Aorta (tissue), 5 donors: ENCODE measurements around the gene TFPI2. TPM values are rescaled to one million over a fixed set of nuclear protein-coding genes. Genes with fewer than 3 reads are reported as not detected.
"Not testable (repeated sequence)": the region's sequence is repeated elsewhere in the genome, so short reads cannot be mapped to it uniquely, and the experiment has no call there.

Experiments
- ATAC-seq: fragments of 200-7000 bp; cut with Tn5 transposase; one replicate; pipeline ENCODE4 v1.9.1; 2022; ENCODE audit warnings: moderate library complexity; ENCODE audit not compliant: low FRiP score
- DNase-seq, 2 donors: peaks; one replicate each; pipeline ENCODE4 v3.0.0-alpha.2; 2020
- H3K27ac ChIP-seq, 2 donors: one replicate each; pipeline ENCODE4 v1.5.1; 2013; ENCODE audit warnings: low read length in 2 of 2, mild to moderate bottlenecking in 2 of 2, moderate library complexity in 2 of 2, control low read depth in 1 of 2, inconsistent platforms in 1 of 2, low read depth in 1 of 2
- H3K27me3 ChIP-seq, 2 donors: one replicate each; pipeline ENCODE4 v1.6.1; 2013; ENCODE audit warnings: control low read depth in 1 of 2, low read length in 1 of 2, mild to moderate bottlenecking in 1 of 2, moderate library complexity in 1 of 2; ENCODE audit not compliant: insufficient read depth in 2 of 2, control insufficient read depth in 1 of 2
- H3K36me3 ChIP-seq, 2 donors: one replicate each; pipeline ENCODE4 v1.6.1; 2013; ENCODE audit warnings: control low read depth in 1 of 2, low read length in 1 of 2, mild to moderate bottlenecking in 1 of 2; ENCODE audit not compliant: insufficient read depth in 2 of 2, control insufficient read depth in 1 of 2
- H3K4me1 ChIP-seq, 2 donors: one replicate each; pipeline ENCODE4 v1.6.1; 2013; ENCODE audit warnings: low read length in 2 of 2, control low read depth in 1 of 2, mild to moderate bottlenecking in 1 of 2, moderate library complexity in 1 of 2; ENCODE audit not compliant: insufficient read depth in 2 of 2, control insufficient read depth in 1 of 2
- H3K4me3 ChIP-seq, 2 donors: one replicate each; pipeline ENCODE4 v1.5.1; 2013; ENCODE audit warnings: low read length in 2 of 2, control low read depth in 1 of 2, mild to moderate bottlenecking in 1 of 2
- H3K9me3 ChIP-seq: one replicate; pipeline ENCODE4 v1.6.1; 2013; ENCODE audit warnings: mild to moderate bottlenecking, low read length; ENCODE audit not compliant: control insufficient read depth
- WGBS, 2 donors: extraction: QIAGEN DNeasy Blood & Tissue Kit; methylation state at CpG; one replicate each; pipeline ENCODE4 v1.1.7; 2013; 5-methylcytosine and 5-hydroxymethylcytosine counted together
- intact Hi-C, 2 donors: fragments of 100-400 bp; cut with DNase I; formaldehyde crosslinking; loops; one replicate each; pipeline versions ENCODE4 v1.14.2 to v1.15.0; 2022
- polyA plus RNA-seq, 2 donors: library from polyadenylated mRNA; stranded (reverse); fragments of 200-250 nt; gene quantifications; one replicate each; pipeline ENCODE4 v1.2.3, GENCODE V29; 2013
- total RNA-seq, 2 donors: library from RNA; stranded (reverse); fragmentation: NEBNext Ultra II Directional; extraction: Animal tissue kit (Norgen Biotek cat#: 25700); gene quantifications; one replicate each; pipeline ENCODE4 v1.2.1, GENCODE V29; 2021
- donor health status: healthy with polysubstance abuse.
- donor health status: Bipolar disorder and iron deficiency.
- donor health status: DM: no; HTN: no; CAD: no.
- donor health status: DM: no; HTN: no; CAD: no.
- donor health status: DM: yes; HTN: yes; CAD: no.

TFPI2 gene
- total and polyA plus RNA-seq, 4 donors: 5.8 to 41.2 (median 11.2) TPM

GRCh38 chr7:93923296-93923695 is 32.7 kb upstream of the TFPI2 start:
- Histone ChIP-seq H3K36me3 (no peaks in the 10 kb centered on the region), H3K9me3 (no peaks in the 10 kb centered on the region), H3K4me1 (peaks cover 4 to 7% of the 10 kb centered on the region in 2 donors), H3K4me3 (peak overlapping the region in 1 of 2 donors; percentile 36), H3K27me3 (no peaks in the 10 kb centered on the region), H3K27ac (no peak overlapping the region)
- DNase-seq (no peak), ATAC-seq (no peak)
- intact Hi-C loops: loop anchor here in 1 of 2 donors (5.0 kb wide), 1 partner anchor 79 kb away; the partner anchor contains the start of gene BET1
- WGBS, 2 donors: 56 to 58% methylated on average over 6 of the region's 6 CpGs

- no peaks in the 10 kb centered on the region for H3K27me3 ChIP-seq
- H3K4me1 ChIP-seq: peaks cover 2% of the 10 kb centered on the region in 2 donors
- peak; percentile 88 to 92 for DNase-seq
- 2% methylated on average over 38 to 39 of the region's 39 CpGs for WGBS, 2 donors
- no peaks in the 10 kb centered on the region for H3K36me3 ChIP-seq
- no peaks in the 10 kb centered on the region for H3K9me3 ChIP-seq
- intact Hi-C loops: loop anchor here in 1 of 2 donors (5.0 kb wide), 1 partner anchor 80 kb away; the partner anchor contains the start of gene BET1
- H3K4me3 ChIP-seq: peak within 1 kb of the TSS; percentile 82 to 88
- H3K27ac ChIP-seq: peak within 1 kb of the TSS; percentile 68 to 91
- peak; percentile 94 for ATAC-seq
Measured at GRCh38 chr7:93921607-93922566, 31.3 kb upstream of the TFPI2 start, which contains the start of gene GNG11. GNG11 (plus strand) TSS chr7:93921735; CDS start chr7:93922138, 403 bp downstream.

- no peak for ATAC-seq
- intact Hi-C loops: loop anchor here in 1 of 2 donors (5.0 kb wide), 1 partner anchor 81 kb away; the partner anchor contains the start of gene BET1
- peak overlapping the region in 1 of 2 donors; percentile 49 for H3K27ac ChIP-seq
Measured at GRCh38 chr7:93921186-93921585, 30.6 kb upstream of the TFPI2 start.

GRCh38 chr7:93920496-93921182 is 30.1 kb upstream of the TFPI2 start:
- Histone ChIP-seq H3K4me1 (peaks cover 2% of the 10 kb centered on the region in 2 donors), H3K27ac (no peak overlapping the region), H3K9me3 (no peaks in the 10 kb centered on the region), H3K27me3 (no peaks in the 10 kb centered on the region), H3K36me3 (no peaks in the 10 kb centered on the region), H3K4me3 (no peak overlapping the region)
- 88 to 89% methylated on average over 6 of the region's 6 CpGs for WGBS, 2 donors
- DNase-seq (no peak), ATAC-seq (no peak)
- intact Hi-C loops: loop anchor here in 1 of 2 donors (5.0 kb wide), 1 partner anchor 82 kb away; the partner anchor contains the start of gene BET1

More at GRCh38 chr7:93921186-93921585, 30.6 kb upstream of the TFPI2 start:
- Histone ChIP-seq H3K4me1 (peaks cover 2% of the 10 kb centered on the region in 2 donors), H3K4me3 (peak overlapping the region; percentile 82 to 88), H3K9me3 (no peaks in the 10 kb centered on the region), H3K27me3 (no peaks in the 10 kb centered on the region), H3K36me3 (no peaks in the 10 kb centered on the region)
- 70 to 71% methylated on average over 8 of the region's 8 CpGs for WGBS, 2 donors
- no peak for DNase-seq

- intact Hi-C loops, H3K27ac ChIP-seq, H3K4me3 ChIP-seq, H3K36me3 ChIP-seq, H3K4me1 ChIP-seq, DNase-seq, H3K9me3 ChIP-seq, ATAC-seq, H3K27me3 ChIP-seq: not testable (repeated sequence)
- 75 to 86% methylated on average over 4 of the region's 4 CpGs for WGBS, 2 donors
Measured at GRCh38 chr7:93916315-93916714, 25.8 kb upstream of the TFPI2 start.

- H3K36me3 ChIP-seq, H3K27me3 ChIP-seq, DNase-seq, H3K4me1 ChIP-seq, ATAC-seq, H3K27ac ChIP-seq, H3K9me3 ChIP-seq, H3K4me3 ChIP-seq, intact Hi-C loops: not testable (repeated sequence)
Measured at GRCh38 chr7:93915888-93916287, 25.3 kb upstream of the TFPI2 start.

GRCh38 chr7:93915206-93915842 is 24.8 kb upstream of the TFPI2 start:
- ATAC-seq: peak; percentile 41
- H3K4me1 ChIP-seq, H3K4me3 ChIP-seq, intact Hi-C loops, H3K27me3 ChIP-seq, H3K27ac ChIP-seq, DNase-seq, H3K9me3 ChIP-seq, H3K36me3 ChIP-seq: not testable (repeated sequence)
- 62 to 64% methylated on average over 2 to 3 of the region's 3 CpGs for WGBS, 2 donors

GRCh38 chr7:93914581-93915066 is 24.1 kb upstream of the TFPI2 start:
- no peak for ATAC-seq

More at GRCh38 chr7:93914581-93915066, 24.1 kb upstream of the TFPI2 start:
- Histone ChIP-seq H3K27me3 (no peaks in the 10 kb centered on the region), H3K27ac (no peak overlapping the region), H3K4me1 (no peaks in the 10 kb centered on the region), H3K4me3 (no peak overlapping the region), H3K9me3 (no peaks in the 10 kb centered on the region), H3K36me3 (no peaks in the 10 kb centered on the region)
- 42 to 49% methylated on average over 7 of the region's 7 CpGs for WGBS, 2 donors
- intact Hi-C loops: no loop called here
- DNase-seq: no peak
